Thyroid gland (tissue), 4 donors: Measurements from ENCODE around the gene BCAS3.

ENCODE experiments used
- POLR2A ChIP-seq, 2 donors: fragments of 450-650 bp; IDR thresholded peaks; one replicate each; pipeline ENCODE4 v1.6.1; 2017; ENCODE audit warnings: antibody characterized with exemption in 2 of 2, mild to moderate bottlenecking in 2 of 2, moderate library complexity in 1 of 2
- TF ChIP-seq, protein P1 (sequence below), 6 experiments: fragments of 200-600 bp in 3 of 6; fragments of 450-650 bp in 3 of 6; sonication (generic) in 3 of 6; IDR thresholded peaks; one replicate each; pipeline ENCODE4 v1.5.1; 2016 to 2019; ENCODE audit warnings: antibody characterized with exemption in 6 of 6, mild to moderate bottlenecking in 2 of 6, inconsistent platforms in 1 of 6, moderate library complexity in 1 of 6

DNA sequence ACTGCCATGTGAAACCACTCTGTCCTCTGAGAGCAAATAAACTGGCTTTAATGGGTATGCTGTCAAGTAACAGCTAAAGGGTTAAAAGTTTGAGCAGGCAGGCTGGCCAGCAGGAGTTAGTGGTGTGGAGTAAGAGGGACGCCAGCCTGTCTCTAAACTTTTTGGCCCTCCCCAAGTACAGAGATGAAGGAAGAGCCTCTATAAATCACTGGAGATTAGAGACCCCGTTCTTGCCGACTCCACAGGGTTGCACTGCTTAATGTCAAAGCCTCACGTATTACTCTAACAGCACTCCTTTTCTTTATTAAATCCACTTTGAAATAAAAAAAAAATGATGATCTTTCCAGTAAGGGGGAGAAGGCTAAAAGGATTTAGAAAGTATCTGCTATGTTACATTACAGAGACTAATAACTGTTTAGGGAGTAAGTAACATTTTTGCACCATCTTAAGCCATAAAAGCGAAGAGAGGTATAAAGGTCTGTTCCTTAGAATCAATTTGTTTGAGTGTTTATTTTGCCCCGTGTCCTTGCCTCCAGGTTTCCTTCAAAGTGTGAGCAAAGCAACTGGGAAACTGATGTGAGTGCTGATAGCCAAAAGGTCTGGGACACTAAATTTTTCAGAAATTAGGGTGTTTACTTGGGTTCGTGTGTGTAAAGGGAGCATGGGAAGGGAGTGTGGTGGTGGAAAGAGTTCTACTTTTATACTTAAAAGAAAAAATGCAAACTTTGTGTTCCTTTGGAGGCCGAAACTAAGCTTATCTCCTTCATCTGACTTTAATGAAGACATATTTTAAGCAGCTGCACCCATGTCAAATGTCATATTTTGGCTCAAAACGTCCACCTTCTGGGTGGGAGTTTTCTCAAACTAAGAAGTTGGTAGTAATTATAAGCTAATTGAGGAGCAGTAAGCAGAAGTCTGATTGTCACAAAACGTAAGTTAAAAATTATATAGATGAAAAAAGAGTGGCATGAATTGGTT, 612.0 kb downstream of the BCAS3 start:
- TF ChIP-seq, protein P1, sequence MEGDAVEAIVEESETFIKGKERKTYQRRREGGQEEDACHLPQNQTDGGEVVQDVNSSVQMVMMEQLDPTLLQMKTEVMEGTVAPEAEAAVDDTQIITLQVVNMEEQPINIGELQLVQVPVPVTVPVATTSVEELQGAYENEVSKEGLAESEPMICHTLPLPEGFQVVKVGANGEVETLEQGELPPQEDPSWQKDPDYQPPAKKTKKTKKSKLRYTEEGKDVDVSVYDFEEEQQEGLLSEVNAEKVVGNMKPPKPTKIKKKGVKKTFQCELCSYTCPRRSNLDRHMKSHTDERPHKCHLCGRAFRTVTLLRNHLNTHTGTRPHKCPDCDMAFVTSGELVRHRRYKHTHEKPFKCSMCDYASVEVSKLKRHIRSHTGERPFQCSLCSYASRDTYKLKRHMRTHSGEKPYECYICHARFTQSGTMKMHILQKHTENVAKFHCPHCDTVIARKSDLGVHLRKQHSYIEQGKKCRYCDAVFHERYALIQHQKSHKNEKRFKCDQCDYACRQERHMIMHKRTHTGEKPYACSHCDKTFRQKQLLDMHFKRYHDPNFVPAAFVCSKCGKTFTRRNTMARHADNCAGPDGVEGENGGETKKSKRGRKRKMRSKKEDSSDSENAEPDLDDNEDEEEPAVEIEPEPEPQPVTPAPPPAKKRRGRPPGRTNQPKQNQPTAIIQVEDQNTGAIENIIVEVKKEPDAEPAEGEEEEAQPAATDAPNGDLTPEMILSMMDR (IDR thresholded peaks at IDR 0.05), result no peak
- no peak for TF ChIP-seq POLR2A (IDR thresholded peaks at IDR 0.05)
